ENCODE measurements around the gene NMT2.

The NMT2 gene

GRCh38 chr10:15180736-15181135 is 12.2 kb upstream of the NMT2 start:
- no peak for FAIRE-seq

GRCh38 chr10:15176269-15176668 is 7.8 kb upstream of the NMT2 start:
- no peak for FAIRE-seq

GRCh38 chr10:15175587-15175986 is 7.1 kb upstream of the NMT2 start:
- FAIRE-seq: no peak

- no peak for FAIRE-seq
Observed at GRCh38 chr10:15172306-15172840, 3.9 kb upstream of the NMT2 start.

- FAIRE-seq: peak; percentile 41
Observed at GRCh38 chr10:15169555-15170401, 1.3 kb upstream of the NMT2 start.

- no peak for FAIRE-seq
Observed at GRCh38 chr10:15168786-15169554, 477 bp upstream of the NMT2 start.

- no peak for FAIRE-seq
Observed at GRCh38 chr10:15167411-15168290, 842 bp downstream of the NMT2 start.

GRCh38 chr10:15166325-15166724 is 2.2 kb downstream of the NMT2 start:
- peak; percentile 12 for FAIRE-seq

GRCh38 chr10:15163253-15163828 is 5.2 kb downstream of the NMT2 start:
- no peak for FAIRE-seq

GRCh38 chr10:15158972-15159371 is 9.5 kb downstream of the NMT2 start:
- FAIRE-seq: no peak

- no peak for FAIRE-seq
Observed at GRCh38 chr10:15158448-15158847, 10.0 kb downstream of the NMT2 start.

GRCh38 chr10:15155978-15156656 is 12.4 kb downstream of the NMT2 start:
- no peak for FAIRE-seq

- no peak for FAIRE-seq
Observed at GRCh38 chr10:15152556-15152955, 15.9 kb downstream of the NMT2 start.

GRCh38 chr10:15150563-15150962 is 17.9 kb downstream of the NMT2 start:
- no peak for FAIRE-seq

- no peak for FAIRE-seq
Observed at GRCh38 chr10:15149042-15149771, 19.3 kb downstream of the NMT2 start.

- no peak for FAIRE-seq
Observed at GRCh38 chr10:15147594-15148392, 20.7 kb downstream of the NMT2 start.

GRCh38 chr10:15146366-15146765 is 22.1 kb downstream of the NMT2 start:
- no peak for FAIRE-seq

- FAIRE-seq: no peak
Observed at GRCh38 chr10:15144788-15145187, 23.7 kb downstream of the NMT2 start.

GRCh38 chr10:15141136-15142054 is 27.1 kb downstream of the NMT2 start:
- no peak for FAIRE-seq

Measured in endometrium (tissue), 2 donors.